ENCODE results near the gene JADE1.

The JADE1 gene

DNA sequence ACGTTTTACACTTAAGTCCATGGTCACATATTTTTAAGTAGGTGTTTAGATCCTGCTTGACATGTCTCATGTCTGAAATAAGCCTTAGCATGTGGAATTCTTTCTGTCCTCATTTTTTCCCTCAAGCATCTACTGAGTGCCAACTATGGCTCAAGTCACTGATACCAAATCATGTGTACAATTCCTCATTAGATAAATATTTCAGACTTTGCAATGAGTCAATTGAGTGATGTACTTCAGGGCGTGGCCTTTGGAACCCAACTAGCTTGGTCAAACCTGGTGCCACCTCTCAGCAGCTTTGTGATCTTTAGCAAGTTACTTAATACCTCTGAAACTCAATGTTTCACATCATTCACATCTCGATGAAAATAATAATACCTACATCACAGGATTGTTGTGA is 12.6 kb upstream of the JADE1 start:
- TF ChIP-seq, protein P1, sequence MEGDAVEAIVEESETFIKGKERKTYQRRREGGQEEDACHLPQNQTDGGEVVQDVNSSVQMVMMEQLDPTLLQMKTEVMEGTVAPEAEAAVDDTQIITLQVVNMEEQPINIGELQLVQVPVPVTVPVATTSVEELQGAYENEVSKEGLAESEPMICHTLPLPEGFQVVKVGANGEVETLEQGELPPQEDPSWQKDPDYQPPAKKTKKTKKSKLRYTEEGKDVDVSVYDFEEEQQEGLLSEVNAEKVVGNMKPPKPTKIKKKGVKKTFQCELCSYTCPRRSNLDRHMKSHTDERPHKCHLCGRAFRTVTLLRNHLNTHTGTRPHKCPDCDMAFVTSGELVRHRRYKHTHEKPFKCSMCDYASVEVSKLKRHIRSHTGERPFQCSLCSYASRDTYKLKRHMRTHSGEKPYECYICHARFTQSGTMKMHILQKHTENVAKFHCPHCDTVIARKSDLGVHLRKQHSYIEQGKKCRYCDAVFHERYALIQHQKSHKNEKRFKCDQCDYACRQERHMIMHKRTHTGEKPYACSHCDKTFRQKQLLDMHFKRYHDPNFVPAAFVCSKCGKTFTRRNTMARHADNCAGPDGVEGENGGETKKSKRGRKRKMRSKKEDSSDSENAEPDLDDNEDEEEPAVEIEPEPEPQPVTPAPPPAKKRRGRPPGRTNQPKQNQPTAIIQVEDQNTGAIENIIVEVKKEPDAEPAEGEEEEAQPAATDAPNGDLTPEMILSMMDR (IDR thresholded peaks at IDR 0.05; ENCODE audit: poor library complexity, severe bottlenecking): no peak
- Histone ChIP-seq H3K9me3 (ENCODE audit: severe bottlenecking) (no peaks in the 10 kb centered on the region), H3K4me1 (ENCODE audit: insufficient read depth, poor library complexity, severe bottlenecking) (peaks cover 7% of the 10 kb centered on the region), H3K27me3 (ENCODE audit: insufficient read depth, poor library complexity, severe bottlenecking) (no peaks in the 10 kb centered on the region), H3K27ac (ENCODE audit: poor library complexity, severe bottlenecking) (no peak overlapping the region), H3K36me3 (ENCODE audit: low read depth) (no peaks in the 10 kb centered on the region), H3K4me3 (ENCODE audit: severe bottlenecking) (no peak overlapping the region)
- ATAC-seq (ENCODE audit: low read depth): peak; percentile 58; the same call in 1 of the 3 replicates
- no peak for DNase-seq (ENCODE audit: low spot score)

DNA sequence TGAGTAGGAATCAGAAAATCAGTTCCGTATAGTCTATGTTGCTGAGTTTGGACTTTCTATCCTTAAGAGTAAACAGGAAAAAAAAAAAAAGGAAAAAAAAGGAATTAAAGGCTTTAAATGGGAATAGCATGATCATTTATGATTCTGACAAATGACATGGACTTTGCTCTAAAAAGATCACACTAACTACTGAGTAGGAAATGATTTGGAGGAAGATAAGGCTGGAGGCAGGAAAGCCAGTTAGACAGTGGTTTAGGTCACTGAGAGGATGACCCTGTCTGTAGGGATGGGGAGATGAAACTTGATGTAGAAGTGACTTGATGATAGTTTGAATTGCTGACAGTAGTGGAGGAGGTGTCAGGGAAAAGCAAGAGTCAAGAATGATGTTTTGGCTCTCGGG is 9.2 kb upstream of the JADE1 start:
- Histone ChIP-seq H3K4me3 (ENCODE audit: severe bottlenecking) (no peak overlapping the region), H3K9me3 (ENCODE audit: severe bottlenecking) (no peaks in the 10 kb centered on the region), H3K27me3 (ENCODE audit: insufficient read depth, poor library complexity, severe bottlenecking) (no peaks in the 10 kb centered on the region), H3K27ac (ENCODE audit: poor library complexity, severe bottlenecking) (no peak overlapping the region), H3K4me1 (ENCODE audit: insufficient read depth, poor library complexity, severe bottlenecking) (no peaks in the 10 kb centered on the region), H3K36me3 (ENCODE audit: low read depth) (no peaks in the 10 kb centered on the region)
- no peak for DNase-seq (ENCODE audit: low spot score)
- TF ChIP-seq, protein P1 (IDR thresholded peaks at IDR 0.05; ENCODE audit: poor library complexity, severe bottlenecking): no peak
- no peak for ATAC-seq (ENCODE audit: low read depth)

DNA sequence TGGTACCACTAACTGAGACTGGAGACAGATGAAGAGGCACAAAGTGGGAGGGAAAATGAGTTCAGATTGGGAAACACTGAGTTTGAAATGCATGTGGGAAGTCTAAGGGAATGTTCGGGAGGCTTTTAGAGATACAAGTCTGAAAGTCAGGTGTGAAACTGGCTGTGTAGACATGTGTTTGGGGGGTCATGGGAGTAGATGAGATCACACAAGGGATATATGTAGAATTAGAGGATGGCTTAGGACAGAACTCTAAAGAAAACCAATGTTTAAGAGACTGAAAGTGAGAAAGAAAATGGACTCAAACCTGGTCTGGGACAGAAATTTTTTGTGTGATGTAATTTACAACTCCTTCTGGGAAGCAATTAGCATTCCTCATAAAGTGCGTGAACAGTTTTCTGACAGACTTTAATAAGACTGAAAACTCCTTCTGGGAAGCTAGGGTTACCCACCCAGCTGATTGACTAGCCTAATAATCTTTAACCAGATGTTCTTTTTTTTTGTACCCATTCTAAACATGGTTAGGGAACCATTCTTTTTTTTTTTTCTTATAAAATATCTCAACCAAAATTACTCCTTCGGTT is 8.7 kb upstream of the JADE1 start:
- ATAC-seq (ENCODE audit: low read depth): no peak
- DNase-seq (ENCODE audit: low spot score): no peak
- TF ChIP-seq, protein P1 (IDR thresholded peaks at IDR 0.05; ENCODE audit: poor library complexity, severe bottlenecking): no peak

DNA sequence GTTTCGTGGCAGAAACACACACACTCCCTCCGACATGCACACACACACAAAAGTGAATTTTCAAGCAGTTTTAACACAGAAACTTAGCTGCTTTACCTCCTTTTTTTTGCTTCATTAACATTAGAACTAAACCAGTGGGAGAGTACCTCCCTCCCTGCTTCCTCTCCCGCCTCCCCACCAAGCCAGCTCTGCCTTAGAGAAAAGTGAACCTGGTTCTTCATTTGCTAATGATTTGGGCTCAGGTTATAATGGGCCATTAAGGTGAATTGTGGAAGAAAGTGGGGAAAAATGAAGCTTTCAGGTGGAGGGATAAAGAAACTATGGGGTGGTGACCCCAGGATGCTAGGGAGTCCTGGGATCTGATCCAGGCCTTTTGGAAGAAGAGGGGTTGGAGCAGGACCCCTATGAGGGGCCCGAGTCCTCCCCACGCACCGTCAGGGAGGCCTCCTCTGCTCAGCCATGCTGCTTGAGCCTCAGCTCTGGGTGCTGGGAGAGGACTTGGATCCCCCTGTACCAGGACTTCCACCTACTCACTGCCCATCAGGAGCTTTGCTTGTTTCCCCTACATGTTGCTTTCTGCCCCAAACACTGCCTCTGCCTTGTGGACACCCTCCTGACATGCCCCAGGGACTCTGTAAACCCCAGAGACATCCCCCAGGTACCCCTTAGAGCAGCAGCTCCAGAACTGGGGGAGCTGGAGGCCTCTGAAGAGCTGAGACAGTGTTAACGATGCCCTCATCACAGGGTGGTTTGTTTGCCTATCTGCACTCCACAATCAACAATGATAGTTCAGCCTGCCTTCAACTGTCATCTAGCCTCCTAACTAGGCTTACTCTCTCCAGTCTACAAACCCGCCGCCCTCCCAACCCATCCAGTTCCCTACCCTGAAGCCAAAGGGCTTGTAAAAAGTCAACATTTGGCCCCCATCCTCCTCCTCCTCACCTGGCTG is 6.5 kb upstream of the JADE1 start:
- Histone ChIP-seq H3K4me1 (ENCODE audit: insufficient read depth, poor library complexity, severe bottlenecking) (no peaks in the 10 kb centered on the region), H3K4me3 (ENCODE audit: severe bottlenecking) (no peak overlapping the region), H3K27me3 (ENCODE audit: insufficient read depth, poor library complexity, severe bottlenecking) (no peaks in the 10 kb centered on the region), H3K36me3 (ENCODE audit: low read depth) (no peaks in the 10 kb centered on the region), H3K9me3 (ENCODE audit: severe bottlenecking) (no peaks in the 10 kb centered on the region), H3K27ac (ENCODE audit: poor library complexity, severe bottlenecking) (no peak overlapping the region)
- ATAC-seq (ENCODE audit: low read depth): no peak
- TF ChIP-seq, protein P1 (IDR thresholded peaks at IDR 0.05; ENCODE audit: poor library complexity, severe bottlenecking): no peak
- no peak for DNase-seq (ENCODE audit: low spot score)

More for the DNA sequence above, 8.7 kb upstream of the JADE1 start:
- Histone ChIP-seq H3K36me3 (ENCODE audit: low read depth) (no peaks in the 10 kb centered on the region), H3K27ac (ENCODE audit: poor library complexity, severe bottlenecking) (no peak overlapping the region), H3K4me3 (ENCODE audit: severe bottlenecking) (no peak overlapping the region), H3K27me3 (ENCODE audit: insufficient read depth, poor library complexity, severe bottlenecking) (no peaks in the 10 kb centered on the region), H3K9me3 (ENCODE audit: severe bottlenecking) (no peaks in the 10 kb centered on the region), H3K4me1 (ENCODE audit: insufficient read depth, poor library complexity, severe bottlenecking) (no peaks in the 10 kb centered on the region)

Measured in RWPE2 (cell line).